ENCODE data around the gene CPNE2.

The CPNE2 gene

GRCh38 chr16:57190136-57190535 is 97.8 kb downstream of the CPNE2 start:
- H3K27me3 ChIP-seq, result no peaks in the 10 kb centered on the region
- no peaks in the 10 kb centered on the region; the same call in none of the 2 replicates for H3K4me1 ChIP-seq
- H3K36me3 ChIP-seq, result no peaks in the 10 kb centered on the region
- H3K9me3 ChIP-seq, result no peaks in the 10 kb centered on the region
- TF ChIP-seq, protein P1, sequence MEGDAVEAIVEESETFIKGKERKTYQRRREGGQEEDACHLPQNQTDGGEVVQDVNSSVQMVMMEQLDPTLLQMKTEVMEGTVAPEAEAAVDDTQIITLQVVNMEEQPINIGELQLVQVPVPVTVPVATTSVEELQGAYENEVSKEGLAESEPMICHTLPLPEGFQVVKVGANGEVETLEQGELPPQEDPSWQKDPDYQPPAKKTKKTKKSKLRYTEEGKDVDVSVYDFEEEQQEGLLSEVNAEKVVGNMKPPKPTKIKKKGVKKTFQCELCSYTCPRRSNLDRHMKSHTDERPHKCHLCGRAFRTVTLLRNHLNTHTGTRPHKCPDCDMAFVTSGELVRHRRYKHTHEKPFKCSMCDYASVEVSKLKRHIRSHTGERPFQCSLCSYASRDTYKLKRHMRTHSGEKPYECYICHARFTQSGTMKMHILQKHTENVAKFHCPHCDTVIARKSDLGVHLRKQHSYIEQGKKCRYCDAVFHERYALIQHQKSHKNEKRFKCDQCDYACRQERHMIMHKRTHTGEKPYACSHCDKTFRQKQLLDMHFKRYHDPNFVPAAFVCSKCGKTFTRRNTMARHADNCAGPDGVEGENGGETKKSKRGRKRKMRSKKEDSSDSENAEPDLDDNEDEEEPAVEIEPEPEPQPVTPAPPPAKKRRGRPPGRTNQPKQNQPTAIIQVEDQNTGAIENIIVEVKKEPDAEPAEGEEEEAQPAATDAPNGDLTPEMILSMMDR (IDR thresholded peaks at IDR 0.05; ENCODE audit: low read depth, low read length), result no peak
- H3K4me3 ChIP-seq (ENCODE audit: low read depth, low read length), result no peak overlapping the region
- no peak for DNase-seq

DNA sequence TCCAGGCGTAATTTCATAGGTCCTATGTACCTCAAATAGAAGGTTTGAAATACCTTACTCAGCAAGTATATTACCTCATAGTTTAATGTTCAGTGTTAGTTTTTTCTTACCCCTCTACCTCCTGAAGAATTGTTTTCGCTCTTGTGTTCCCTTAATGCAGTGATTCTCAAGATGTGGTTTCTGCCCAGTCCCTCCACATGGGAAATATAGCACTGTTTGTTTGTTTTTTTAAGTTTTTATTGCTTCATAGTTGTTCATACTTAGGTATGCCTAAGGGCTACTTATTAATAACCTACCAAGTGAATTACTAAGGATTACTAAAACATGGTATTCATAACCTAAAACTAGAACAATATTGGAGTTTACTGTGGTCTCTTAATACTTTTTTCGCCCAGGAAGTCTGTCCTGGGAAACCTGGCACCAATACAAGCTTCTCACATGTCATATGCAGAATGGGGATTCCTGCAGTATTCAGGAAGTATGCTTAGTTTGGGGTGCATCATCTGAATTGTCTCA is 98.7 kb downstream of the CPNE2 start:
- Histone ChIP-seq H3K4me3 (ENCODE audit: low read depth, low read length) (no peak overlapping the region), H3K27me3 (no peaks in the 10 kb centered on the region), H3K36me3 (no peaks in the 10 kb centered on the region), H3K4me1 (peaks cover 1% of the 10 kb centered on the region), H3K9me3 (no peaks in the 10 kb centered on the region)
- DNase-seq, result no peak
- TF ChIP-seq, protein P1 (IDR thresholded peaks at IDR 0.05; ENCODE audit: low read depth, low read length), result no peak

DNA sequence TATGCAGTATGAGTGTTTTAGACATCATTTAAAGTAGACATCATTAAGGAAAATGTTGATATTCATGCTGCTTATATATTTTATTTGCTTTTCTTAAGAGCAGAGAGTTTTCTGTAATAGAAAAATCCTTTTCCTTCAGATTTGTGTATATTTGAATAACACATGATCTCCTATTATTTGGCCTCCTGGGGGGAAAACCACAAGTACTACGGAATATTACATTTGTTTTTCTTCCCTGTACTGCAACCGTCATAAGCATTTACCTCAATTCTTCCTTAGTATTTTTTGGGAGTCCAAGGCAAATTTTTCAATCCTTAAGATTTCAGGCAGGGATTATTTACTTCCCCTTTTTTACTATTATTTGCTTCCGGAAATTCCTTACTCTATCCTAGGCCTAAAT is 99.8 kb downstream of the CPNE2 start:
- Histone ChIP-seq H3K4me3 (ENCODE audit: low read depth, low read length) (no peak overlapping the region), H3K36me3 (no peaks in the 10 kb centered on the region), H3K4me1 (peaks cover 6% of the 10 kb centered on the region), H3K9me3 (no peaks in the 10 kb centered on the region), H3K27me3 (no peaks in the 10 kb centered on the region)
- TF ChIP-seq, protein P1 (IDR thresholded peaks at IDR 0.05; ENCODE audit: low read depth, low read length), result no peak
- no peak for DNase-seq

- H3K9me3 ChIP-seq, result no peaks in the 10 kb centered on the region
- H3K4me1 ChIP-seq, result peaks cover 13% of the 10 kb centered on the region
- no peaks in the 10 kb centered on the region for H3K27me3 ChIP-seq
- no peak for DNase-seq
- no peaks in the 10 kb centered on the region for H3K36me3 ChIP-seq
- no peak overlapping the region for H3K4me3 ChIP-seq (ENCODE audit: low read depth, low read length)
- TF ChIP-seq, protein P1 (IDR thresholded peaks at IDR 0.05; ENCODE audit: low read depth, low read length), result no peak
Observed at GRCh38 chr16:57192720-57193486, 100.5 kb downstream of the CPNE2 start.

DNA sequence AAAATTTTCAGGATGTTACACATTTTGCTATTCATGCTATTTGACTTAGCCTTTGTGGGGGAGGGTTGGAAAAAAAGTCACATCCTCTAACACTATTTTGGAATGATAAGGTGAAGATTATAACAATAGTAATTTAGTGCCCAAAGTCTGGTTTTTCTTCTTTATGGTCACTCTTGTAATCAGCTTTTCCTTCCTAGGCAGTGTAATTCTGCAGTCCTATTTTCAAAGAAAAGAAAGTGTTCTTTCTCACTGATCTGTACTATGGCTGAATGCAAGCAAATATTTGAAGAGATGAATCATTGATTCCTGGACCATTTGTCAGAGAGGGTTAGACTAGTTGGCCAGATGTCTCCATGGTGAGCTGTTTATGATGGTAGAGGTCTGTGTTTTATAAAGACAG is 102.1 kb downstream of the CPNE2 start:
- no peaks in the 10 kb centered on the region; the same call in 1 of the 2 replicates for H3K9me3 ChIP-seq
- no peak overlapping the region for H3K4me3 ChIP-seq (ENCODE audit: low read depth, low read length)
- no peaks in the 10 kb centered on the region for H3K27me3 ChIP-seq
- no peak for DNase-seq
- TF ChIP-seq, protein P1 (IDR thresholded peaks at IDR 0.05; ENCODE audit: low read depth, low read length), result no peak
- H3K36me3 ChIP-seq, result peaks cover 5% of the 10 kb centered on the region; the same call in 1 of the 2 replicates
- H3K4me1 ChIP-seq, result peaks cover 13% of the 10 kb centered on the region

- Histone ChIP-seq H3K9me3 (no peaks in the 10 kb centered on the region; the same call in 1 of the 2 replicates), H3K4me1 (peaks cover 13% of the 10 kb centered on the region), H3K4me3 (ENCODE audit: low read depth, low read length) (no peak overlapping the region), H3K36me3 (peaks cover 5% of the 10 kb centered on the region; the same call in 1 of the 2 replicates), H3K27me3 (no peaks in the 10 kb centered on the region)
- TF ChIP-seq, protein P1 (IDR thresholded peaks at IDR 0.05; ENCODE audit: low read depth, low read length), result no peak
- no peak for DNase-seq
Observed at GRCh38 chr16:57196286-57196685, 103.9 kb downstream of the CPNE2 start.

Measured in BE2C (cell line).